Neuronal stem cell (in vitro differentiated cells): ENCODE results near the gene C10orf105.
A peak's percentile ranks its signal among the peaks of the same experiment; 100 is the strongest.

ENCODE experiments used
- DNase-seq: peaks from one replicate; pipeline ENCODE4 v3.0.0-alpha.2; 2013; ENCODE audit warnings: low spot score
- H2AFZ ChIP-seq: one replicate; pipeline ENCODE4 v1.6.1; 2013; ENCODE audit warnings: mild to moderate bottlenecking, low read length, inconsistent platforms
- H2AK5ac ChIP-seq: 2 replicates; pipeline ENCODE4 v1.6.1; 2013; ENCODE audit warnings: low read depth, mild to moderate bottlenecking, inconsistent platforms, low read length, moderate library complexity, mixed read lengths
- H2BK120ac ChIP-seq: 2 replicates; pipeline ENCODE4 v1.6.1; 2013; ENCODE audit warnings: low read depth, mild to moderate bottlenecking, inconsistent platforms, low read length, moderate library complexity, mixed read lengths
- H2BK12ac ChIP-seq: one replicate; pipeline ENCODE4 v1.6.1; 2013; ENCODE audit warnings: low read length, inconsistent platforms
- H2BK15ac ChIP-seq: 2 replicates; pipeline ENCODE4 v1.6.1; 2013; ENCODE audit warnings: mild to moderate bottlenecking, low read length, inconsistent platforms, mixed read lengths
- H2BK5ac ChIP-seq: one replicate; pipeline ENCODE4 v1.6.1; 2013; ENCODE audit warnings: inconsistent platforms, mild to moderate bottlenecking, low read length, moderate library complexity
- H3K14ac ChIP-seq: one replicate; pipeline ENCODE4 v1.6.1; 2013; ENCODE audit warnings: low read length, inconsistent platforms
- H3K18ac ChIP-seq: 2 replicates; pipeline ENCODE4 v1.6.1; 2013; ENCODE audit warnings: low read length, inconsistent platforms
- H3K23ac ChIP-seq: 2 replicates; pipeline ENCODE4 v1.6.1; 2013; ENCODE audit warnings: low read depth, mild to moderate bottlenecking, mixed read lengths, low read length, inconsistent platforms; ENCODE audit not compliant: poor library complexity
- H3K27ac ChIP-seq: replicated peaks from 3 replicates; pipeline ENCODE4 v1.5.1; 2013; ENCODE audit warnings: low read length, inconsistent platforms
- H3K27me3 ChIP-seq, 3 experiments: 2 replicates each; pipeline ENCODE4 v1.6.1; 2013; ENCODE audit warnings: low read length in 3 of 3, mild to moderate bottlenecking in 2 of 3, inconsistent platforms in 1 of 3, low read depth in 1 of 3, mixed read lengths in 1 of 3, moderate library complexity in 1 of 3; ENCODE audit not compliant: control insufficient read depth in 3 of 3, insufficient read depth in 3 of 3
- H3K36me3 ChIP-seq, 2 donors: replicated peaks in 1 of 2; 2 replicates each; pipeline ENCODE4 v1.6.1; 2013; ENCODE audit warnings: low read length in 2 of 2; ENCODE audit not compliant: control insufficient read depth in 2 of 2, insufficient read depth in 2 of 2
- H3K4ac ChIP-seq: 2 replicates; pipeline ENCODE4 v1.6.1; 2013; ENCODE audit warnings: inconsistent platforms, mild to moderate bottlenecking, low read length, moderate library complexity
- H3K4me1 ChIP-seq, 2 donors: 1 replicate in 1 of 2; 2 replicates in 1 of 2; pipeline ENCODE4 v1.6.1; 2013; ENCODE audit warnings: low read length in 2 of 2, low read depth in 1 of 2; ENCODE audit not compliant: control insufficient read depth in 2 of 2, insufficient read depth in 1 of 2
- H3K4me2 ChIP-seq: one replicate; pipeline ENCODE4 v1.6.1; 2013; ENCODE audit warnings: mild to moderate bottlenecking, low read length, inconsistent platforms; ENCODE audit not compliant: insufficient read depth, poor library complexity, severe bottlenecking
- H3K4me3 ChIP-seq, 2 donors: 2 replicates each; pipeline ENCODE4 v1.5.1; 2013; ENCODE audit warnings: low read length in 2 of 2, mild to moderate bottlenecking in 2 of 2, inconsistent platforms in 1 of 2, moderate library complexity in 1 of 2
- H3K79me1 ChIP-seq: one replicate; pipeline ENCODE4 v1.6.1; 2013; ENCODE audit warnings: low read depth, mild to moderate bottlenecking, inconsistent platforms, low read length, moderate library complexity
- H3K9ac ChIP-seq: one replicate; pipeline ENCODE4 v1.6.1; 2013; ENCODE audit warnings: mild to moderate bottlenecking, low read depth, low read length, inconsistent platforms; ENCODE audit not compliant: poor library complexity
- H3K9me3 ChIP-seq, 2 donors: replicated peaks in 1 of 2; 2 replicates each; pipeline versions ENCODE3 to v1.6.1; 2013; ENCODE audit warnings: low read length in 2 of 2, mild to moderate bottlenecking in 2 of 2, inconsistent platforms in 1 of 2, low read depth in 1 of 2, mixed read lengths in 1 of 2, moderate library complexity in 1 of 2; ENCODE audit not compliant: control insufficient read depth in 2 of 2, insufficient read depth in 1 of 2
- H4K8ac ChIP-seq: one replicate; pipeline ENCODE4 v1.6.1; 2013; ENCODE audit warnings: low read depth, mild to moderate bottlenecking, inconsistent platforms, low read length, moderate library complexity
- H4K91ac ChIP-seq: one replicate; pipeline ENCODE4 v1.6.1; 2013; ENCODE audit warnings: low read length, low read depth, mild to moderate bottlenecking, inconsistent platforms; ENCODE audit not compliant: poor library complexity
- WGBS, 2 donors: extraction: QIAGEN DNeasy Blood & Tissue Kit; methylation state at CpG; one replicate each; pipeline ENCODE4 v1.1.7; 2013; ENCODE audit warnings: missing lambda C conversion rate in 2 of 2, mixed read lengths in 1 of 2; ENCODE audit not compliant: insufficient read length in 2 of 2, insufficient replicate concordance in 1 of 2; ENCODE audit errors: extremely low coverage in 2 of 2; 5-methylcytosine and 5-hydroxymethylcytosine counted together

Gene C10orf105

GRCh38 chr10:71762324-71762723, 42.7 kb upstream of the C10orf105 start:
- no peak overlapping the region for H2BK5ac ChIP-seq
- no peaks in the 10 kb centered on the region for H3K79me1 ChIP-seq
- no peak overlapping the region for H3K4ac ChIP-seq
- H3K9me3 ChIP-seq = peaks cover 0 to 3% of the 10 kb centered on the region in 2 donors
- DNase-seq = no peak
- H3K23ac ChIP-seq = no peak overlapping the region
- H2AK5ac ChIP-seq = no peak overlapping the region
- no peaks in the 10 kb centered on the region for H3K36me3 ChIP-seq
- no peak overlapping the region for H2BK120ac ChIP-seq
- no peak overlapping the region for H2BK15ac ChIP-seq
- no peak overlapping the region for H3K9ac ChIP-seq
- peaks cover 0 to 34% (median 0%) of the 10 kb centered on the region in 3 experiments for H3K27me3 ChIP-seq
- no peak overlapping the region for H3K27ac ChIP-seq
- H4K91ac ChIP-seq = no peak overlapping the region
- H3K4me2 ChIP-seq = no peak overlapping the region
- no peak overlapping the region for H2BK12ac ChIP-seq
- WGBS, 2 donors = no CpG with 5 or more reads among the region's 5 CpGs
- no peak overlapping the region for H3K18ac ChIP-seq
- no peak overlapping the region for H3K14ac ChIP-seq
- H3K4me3 ChIP-seq = peak overlapping the region in 1 of 2 donors; percentile 15
- no peak overlapping the region for H4K8ac ChIP-seq
- H3K4me1 ChIP-seq = peaks cover under 1 to 4% of the 10 kb centered on the region in 2 donors
- no peak overlapping the region for H2AFZ ChIP-seq

GRCh38 chr10:71761541-71762113, 42.0 kb upstream of the C10orf105 start:
- Histone ChIP-seq H3K4me1 (peaks cover 0 to 6% of the 10 kb centered on the region in 2 donors), H4K8ac (no peak overlapping the region), H2BK15ac (no peak overlapping the region), H3K36me3 (no peaks in the 10 kb centered on the region), H2AFZ (no peak overlapping the region), H3K23ac (peak overlapping the region; percentile 22), H3K9ac (no peak overlapping the region), H2AK5ac (no peak overlapping the region), H3K79me1 (no peaks in the 10 kb centered on the region), H3K14ac (peak overlapping the region; percentile 25), H4K91ac (no peak overlapping the region), H3K4me3 (peak overlapping the region in 1 of 2 donors; percentile 57), H3K4me2 (no peak overlapping the region), H2BK12ac (no peak overlapping the region), H3K9me3 (peaks cover 0 to 3% of the 10 kb centered on the region in 2 donors), H2BK5ac (no peak overlapping the region), H3K4ac (no peak overlapping the region), H3K18ac (no peak overlapping the region), H2BK120ac (no peak overlapping the region), H3K27ac (no peak overlapping the region), H3K27me3 (peaks cover 0 to 41% (median 0%) of the 10 kb centered on the region in 3 experiments)
- WGBS, 2 donors = no CpG with 5 or more reads among the region's 26 CpGs
- no peak for DNase-seq

- H3K79me1 ChIP-seq = no peaks in the 10 kb centered on the region
- H3K23ac ChIP-seq = peak overlapping the region; percentile 34
- H2AK5ac ChIP-seq = no peak overlapping the region
- H3K14ac ChIP-seq = peak overlapping the region; percentile 25
- no peaks in the 10 kb centered on the region for H3K36me3 ChIP-seq
- no CpG with 5 or more reads among the region's 3 CpGs for WGBS, 2 donors
- no peak overlapping the region for H3K27ac ChIP-seq
- H3K4me3 ChIP-seq = no peak overlapping the region
- no peak overlapping the region for H4K91ac ChIP-seq
- H3K18ac ChIP-seq = no peak overlapping the region
- no peak overlapping the region for H2BK5ac ChIP-seq
- peaks cover 0 to 47% (median 0%) of the 10 kb centered on the region in 3 experiments for H3K27me3 ChIP-seq
- H3K9ac ChIP-seq = no peak overlapping the region
- H2AFZ ChIP-seq = no peak overlapping the region
- no peak overlapping the region for H2BK12ac ChIP-seq
- no peak overlapping the region for H4K8ac ChIP-seq
- no peak overlapping the region for H2BK15ac ChIP-seq
- DNase-seq = no peak
- H3K9me3 ChIP-seq = peaks cover 0 to 3% of the 10 kb centered on the region in 2 donors
- peaks cover 0 to 7% of the 10 kb centered on the region in 2 donors for H3K4me1 ChIP-seq
- no peak overlapping the region for H3K4me2 ChIP-seq
- H3K4ac ChIP-seq = no peak overlapping the region
- H2BK120ac ChIP-seq = no peak overlapping the region
These were observed 41.5 kb upstream of the C10orf105 start for GRCh38 chr10:71761105-71761511.

GRCh38 chr10:71757399-71757922, 37.9 kb upstream of the C10orf105 start:
- Histone ChIP-seq H2BK15ac (no peak overlapping the region), H2AK5ac (no peak overlapping the region), H3K4ac (no peak overlapping the region), H3K14ac (peak overlapping the region; percentile 83), H3K9ac (peak overlapping the region; percentile 57), H2BK120ac (peak overlapping the region; percentile 22), H3K79me1 (no peaks in the 10 kb centered on the region), H3K9me3 (peaks cover 0 to 3% of the 10 kb centered on the region in 2 donors), H3K4me1 (peaks cover 0 to 9% of the 10 kb centered on the region in 2 donors), H2BK12ac (no peak overlapping the region), H3K4me3 (no peak overlapping the region), H3K36me3 (no peaks in the 10 kb centered on the region), H3K27me3 (peaks cover 0 to 54% (median 0%) of the 10 kb centered on the region in 3 experiments), H2AFZ (peak overlapping the region; percentile 35), H3K4me2 (no peak overlapping the region), H2BK5ac (peak overlapping the region; percentile 27), H4K8ac (no peak overlapping the region), H3K23ac (no peak overlapping the region), H4K91ac (no peak overlapping the region), H3K18ac (peak overlapping the region; percentile 84), H3K27ac (no peak overlapping the region)
- WGBS, 2 donors = no CpG with 5 or more reads among the region's 11 CpGs
- no peak for DNase-seq
